HEK293T (cell line): ENCODE measurements around the gene TAAR6.

Experiments
- ARNT ChIP-seq: fragments of 450-650 bp; IDR thresholded peaks from 2 replicates; pipeline ENCODE4 v1.6.1; 2017; ENCODE audit warnings: mild to moderate bottlenecking
- BHLHE40 ChIP-seq: fragments of 450-650 bp; IDR thresholded peaks from 2 replicates; pipeline ENCODE4 v1.6.1; 2016; ENCODE audit warnings: mild to moderate bottlenecking, moderate library complexity, borderline replicate concordance
- CTBP1 ChIP-seq: fragments of 450-650 bp; IDR thresholded peaks from 2 replicates; pipeline ENCODE4 v1.6.1; 2016; ENCODE audit warnings: borderline replicate concordance
- FOXA1 ChIP-seq: fragments of 450-650 bp; IDR thresholded peaks from 2 replicates; pipeline ENCODE4 v1.6.1; 2016; ENCODE audit warnings: mild to moderate bottlenecking
- FOXM1 ChIP-seq: fragments of 450-650 bp; IDR thresholded peaks from 2 replicates; pipeline ENCODE4 v1.6.1; 2017; ENCODE audit warnings: mild to moderate bottlenecking, borderline replicate concordance
- HDGF ChIP-seq: fragments of 450-650 bp; IDR thresholded peaks from 2 replicates; pipeline ENCODE4 v1.6.1; 2017; ENCODE audit warnings: antibody characterized with exemption, borderline replicate concordance
- NFRKB ChIP-seq: fragments of 450-650 bp; IDR thresholded peaks from 2 replicates; pipeline ENCODE4 v1.6.1; 2016; ENCODE audit warnings: mild to moderate bottlenecking, moderate library complexity
- SP1 ChIP-seq: fragments of 450-650 bp; IDR thresholded peaks from 2 replicates; pipeline ENCODE4 v1.6.1; 2017
- SUZ12 ChIP-seq: fragments of 450-650 bp; IDR thresholded peaks from 2 replicates; pipeline ENCODE4 v1.6.1; 2016; ENCODE audit warnings: mild to moderate bottlenecking
- TARDBP ChIP-seq: fragments of 450-650 bp; IDR thresholded peaks from 2 replicates; pipeline ENCODE4 v1.6.1; 2016
- ZNF384 ChIP-seq: fragments of 450-650 bp; IDR thresholded peaks from 2 replicates; pipeline ENCODE4 v1.6.1; 2016

DNA sequence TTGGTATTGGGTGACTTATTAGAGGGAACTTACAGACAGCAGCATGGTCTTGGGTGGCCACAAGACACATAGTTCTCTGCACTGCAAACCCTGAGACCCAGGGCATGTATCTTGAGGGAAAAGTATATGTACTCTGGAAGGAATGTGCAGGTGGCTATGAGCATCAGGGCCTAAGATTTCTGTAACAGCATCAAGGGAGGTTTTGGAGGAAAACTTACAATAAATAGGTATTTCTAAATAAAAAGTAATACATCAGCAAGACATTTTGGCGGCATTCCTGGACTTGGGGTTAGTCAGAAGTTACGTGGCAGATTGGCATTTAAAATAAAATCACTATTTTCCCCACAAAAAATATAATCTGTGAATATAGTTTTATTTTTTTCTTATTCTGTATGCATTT lies 49.2 kb upstream of the TAAR6 start:
- TF ChIP-seq SP1 (no peak), FOXA1 (no peak), ZNF384 (no peak), SUZ12 (no peak), TARDBP (no peak), BHLHE40 (no peak), FOXM1 (no peak), HDGF (no peak), ARNT (no peak), NFRKB (no peak), CTBP1 (no peak)
